HCT116 (cell line): ENCODE results near the gene HMBS. TPM values are rescaled to one million over a fixed set of nuclear protein-coding genes. Genes with fewer than 3 reads are reported as not detected.

ENCODE experiments used
- ATAC-seq: fragments of 200-7000 bp; cut with Tn5 transposase; 2 replicates; pipeline ENCODE4 v1.9.1; 2020; ENCODE audit warnings: mild to moderate bottlenecking, moderate library complexity
- BruUV-seq: library from RNA; stranded (reverse); fragments of 400-500 nt; replicated peaks from 2 replicates; lab custom pipeline; 2021; lab: Mats Ljungman, UMichigan
- CTCF ChIA-PET: fragments of 300-600 bp; sonication (Branson Sonifier 250); formaldehyde crosslinking; loops from one replicate; lab custom pipeline; 2021; ENCODE audit warnings: antibody characterized with exemption; lab: Charles Lee
- POLR2A ChIA-PET: fragments of 300-600, 350-600 bp; sonication (Branson Sonifier 250); formaldehyde crosslinking; loops from one replicate; lab custom pipeline; 2021; ENCODE audit warnings: antibody characterized with exemption; lab: Charles Lee
- RAD21 ChIA-PET, 2 experiments: fragments of 300-600 bp; sonication (Branson Sonifier 250); formaldehyde crosslinking; loops; one replicate each; lab custom pipeline; 2023; ENCODE audit warnings: low total read pairs in 2 of 2; ENCODE audit not compliant: uncharacterized antibody in 2 of 2, unreplicated experiment in 2 of 2, low non-redundant PET in 1 of 2; lab: Charles Lee
- DNase-seq: peaks from one replicate; pipeline ENCODE4 v3.0.0-alpha.2; 2010; ENCODE audit warnings: low read depth, low spot score
- H2AFZ ChIP-seq: fragments of 200-600 bp; shearing (Covaris generic), sonication (generic); 2 replicates; pipeline ENCODE4 v1.6.1; 2017; ENCODE audit warnings: low read depth, mixed run types, mixed read lengths, antibody characterized with exemption, low read length; ENCODE audit not compliant: poor library complexity, severe bottlenecking
- H3K27ac ChIP-seq: 2 replicates; pipeline ENCODE4 v1.5.1; 2012; ENCODE audit warnings: low read depth, low read length
- H3K27me3 ChIP-seq: fragments of 200-600 bp; sonication (generic); 2 replicates; pipeline ENCODE4 v1.6.1; 2016; ENCODE audit warnings: mixed run types, low read length, mixed read lengths; ENCODE audit not compliant: insufficient read depth
- H3K36me3 ChIP-seq, 2 experiments: fragments of 200-500 bp in 1 of 2; fragments of 200-600 bp in 1 of 2; sonication (Bioruptor generic) in 1 of 2; sonication (generic) in 1 of 2; 2 replicates each; pipeline versions ENCODE4 v1.5.1 to v1.6.1; 2014 to 2016; ENCODE audit warnings: low read length in 2 of 2, inconsistent platforms in 1 of 2, mixed read lengths in 1 of 2, mixed run types in 1 of 2; ENCODE audit not compliant: insufficient read depth in 2 of 2, control insufficient read depth in 1 of 2
- H3K4me1 ChIP-seq, 2 experiments: fragments of 200-600 bp in 1 of 2; sonication (generic) in 1 of 2; 2 replicates each; pipeline versions ENCODE4 v1.5.1 to v1.6.1; 2012 to 2017; ENCODE audit warnings: low read length in 2 of 2, inconsistent platforms in 1 of 2, mild to moderate bottlenecking in 1 of 2, mixed read lengths in 1 of 2, mixed run types in 1 of 2, moderate library complexity in 1 of 2; ENCODE audit not compliant: insufficient read depth in 2 of 2, control insufficient read depth in 1 of 2
- H3K4me2 ChIP-seq: fragments of 200-600 bp; sonication (generic); 2 replicates; pipeline ENCODE4 v1.6.1; 2017; ENCODE audit warnings: mixed run types, low read length, mixed read lengths
- H3K4me3 ChIP-seq, 2 experiments: fragments of 200-600 bp in 1 of 2; sonication (generic) in 1 of 2; replicated peaks in 1 of 2; 2 replicates each; pipeline ENCODE4 v1.5.1; 2011 to 2016; ENCODE audit warnings: low read length in 2 of 2, control low read depth in 1 of 2, low read depth in 1 of 2, mild to moderate bottlenecking in 1 of 2, mixed read lengths in 1 of 2, mixed run types in 1 of 2
- H3K79me2 ChIP-seq: fragments of 200-600 bp; sonication (generic); 2 replicates; pipeline ENCODE4 v1.6.1; 2017; ENCODE audit warnings: mild to moderate bottlenecking, mixed run types, low read length, moderate library complexity, mixed read lengths; ENCODE audit not compliant: insufficient read depth
- H3K9ac ChIP-seq: fragments of 200-600 bp; sonication (generic); 2 replicates; pipeline ENCODE4 v1.6.1; 2016; ENCODE audit warnings: low read length, mixed read lengths
- H3K9me2 ChIP-seq: fragments of 200-600 bp; sonication (generic), shearing (Covaris generic); 2 replicates; pipeline ENCODE4 v1.6.1; 2017; ENCODE audit warnings: mixed run types, mild to moderate bottlenecking, moderate library complexity; ENCODE audit not compliant: insufficient read depth
- H3K9me3 ChIP-seq, 2 experiments: fragments of 200-500 bp in 1 of 2; fragments of 200-600 bp in 1 of 2; sonication (Bioruptor generic) in 1 of 2; sonication (generic) in 1 of 2; 2 replicates each; pipeline ENCODE4 v1.6.1; 2014 to 2017; ENCODE audit warnings: low read length in 2 of 2, mixed read lengths in 2 of 2, inconsistent platforms in 1 of 2, low read depth in 1 of 2, mild to moderate bottlenecking in 1 of 2, mixed run types in 1 of 2, moderate library complexity in 1 of 2; ENCODE audit not compliant: control insufficient read depth in 1 of 2, insufficient read depth in 1 of 2
- H4K20me1 ChIP-seq: fragments of 200-600 bp; sonication (generic), shearing (Covaris generic); 2 replicates; pipeline ENCODE4 v1.6.1; 2017; ENCODE audit warnings: mixed run types, mild to moderate bottlenecking, moderate library complexity; ENCODE audit not compliant: insufficient read depth
- ATF3 ChIP-seq: IDR thresholded peaks from 2 replicates; pipeline ENCODE4 v1.6.1; 2012
- ELF1 ChIP-seq: IDR thresholded peaks from 2 replicates; pipeline ENCODE4 v1.6.1; 2012; ENCODE audit warnings: low read depth, borderline replicate concordance
- EZH2 ChIP-seq: fragments of 200-600 bp; sonication (generic); IDR thresholded peaks from 2 replicates; pipeline ENCODE4 v1.6.1; 2017; ENCODE audit warnings: antibody characterized with exemption, mixed run types
- EZH2phosphoT487 ChIP-seq: fragments of 200-600 bp; IDR thresholded peaks from 2 replicates; pipeline ENCODE4 v1.6.1; 2018; ENCODE audit warnings: antibody characterized with exemption, borderline replicate concordance
- FOSL1 ChIP-seq: IDR thresholded peaks from 2 replicates; pipeline ENCODE4 v1.6.1; 2012; ENCODE audit warnings: low read depth
- MAX ChIP-seq: IDR thresholded peaks from 2 replicates; pipeline ENCODE4 v1.6.1; 2012
- POLR2A ChIP-seq: IDR thresholded peaks from 2 replicates; pipeline ENCODE4 v1.7.0; 2011; ENCODE audit warnings: borderline replicate concordance; ENCODE audit not compliant: insufficient read depth, insufficient read length; ENCODE audit errors: extremely low read depth
- REST ChIP-seq: IDR thresholded peaks from 2 replicates; pipeline ENCODE4 v1.6.1; 2012; ENCODE audit warnings: low read depth
- SRF ChIP-seq: IDR thresholded peaks from 2 replicates; pipeline ENCODE4 v1.6.1; 2012; ENCODE audit warnings: low read depth
- TCF7L2 ChIP-seq: IDR thresholded peaks from 2 replicates; pipeline ENCODE4 v1.7.0; 2011; ENCODE audit warnings: borderline replicate concordance, inconsistent platforms; ENCODE audit not compliant: insufficient read depth, insufficient read length; ENCODE audit errors: extremely low read depth
- YY1 ChIP-seq: IDR thresholded peaks from 2 replicates; pipeline ENCODE4 v1.6.1; 2011; ENCODE audit warnings: low read length, low read depth, moderate library complexity, mild to moderate bottlenecking; ENCODE audit not compliant: insufficient replicate concordance; ENCODE audit errors: extremely low read depth
- ZBTB33 ChIP-seq: IDR thresholded peaks from 2 replicates; pipeline ENCODE4 v1.6.1; 2011; ENCODE audit warnings: mild to moderate bottlenecking, low read length, moderate library complexity; ENCODE audit not compliant: insufficient replicate concordance; ENCODE audit errors: extremely low read depth
- ZFX ChIP-seq: fragments of 450-650 bp; IDR thresholded peaks from 2 replicates; pipeline ENCODE4 v1.6.1; 2017
- intact Hi-C: fragments of 100-400 bp; cut with micrococcal nuclease; formaldehyde crosslinking; loops from 2 replicates; pipeline ENCODE4 v1.10.0; 2022
- total RNA-seq: library from RNA; stranded (reverse); gene quantifications from one replicate; pipeline ENCODE4 v1.2.1, GENCODE V29; 2021; ENCODE audit not compliant: unreplicated experiment

HMBS gene
- total RNA-seq, 1 experiment from 2014 or later = 69.0 TPM

- no peak for TF ChIP-seq EZH2phosphoT487
These were observed 29.7 kb downstream of the HMBS start (continued) for GRCh38 chr11:119114351-119114750.

- H3K27ac ChIP-seq = no peak overlapping the region
- POLR2A ChIA-PET = no interaction called here
- BruUV-seq = no TSS peak
- TF ChIP-seq ZBTB33 (no peak), ELF1 (no peak), ZFX (no peak), EZH2 (no peak), SRF (no peak), MAX (no peak), EZH2phosphoT487 (no peak), POLR2A (no peak), REST (no peak), TCF7L2 (no peak), FOSL1 (no peak), YY1 (no peak), ATF3 (no peak)
- no peak overlapping the region for H3K4me2 ChIP-seq
- no peak overlapping the region for H3K9ac ChIP-seq
- ATAC-seq (no peak), DNase-seq (no peak)
- peaks cover 11 to 21% of the 10 kb centered on the region in 2 experiments; a peak in 2 of 4 replicates for H3K36me3 ChIP-seq
- no peak overlapping the region for H3K4me3 ChIP-seq
- no peak overlapping the region for H2AFZ ChIP-seq
- no peaks in the 10 kb centered on the region for H3K9me2 ChIP-seq
- CTCF ChIA-PET = no interaction called here
- no peaks in the 10 kb centered on the region for H3K9me3 ChIP-seq
- no peaks in the 10 kb centered on the region for H3K27me3 ChIP-seq
- no peaks in the 10 kb centered on the region for H3K79me2 ChIP-seq
- intact Hi-C loops = no loop called here
- RAD21 ChIA-PET = no interaction called here
- H4K20me1 ChIP-seq = no peaks in the 10 kb centered on the region
- H3K4me1 ChIP-seq = peaks cover 4 to 12% of the 10 kb centered on the region in 2 experiments; a peak in 3 of 4 replicates
These were observed 31.0 kb downstream of the HMBS start for GRCh38 chr11:119115484-119116234.
